Lower leg skin (tissue), 3 donors: ENCODE results near the gene PCDHGA9.

ENCODE experiments used
- CTCF ChIP-seq, 3 donors: fragments of 450-650 bp; IDR thresholded peaks; one replicate each; pipeline ENCODE4 v1.5.1; 2016; ENCODE audit warnings: antibody characterized with exemption in 3 of 3, mild to moderate bottlenecking in 3 of 3, moderate library complexity in 2 of 3
- POLR2A ChIP-seq, 2 donors: fragments of 450-650 bp; IDR thresholded peaks; one replicate each; pipeline ENCODE4 v1.6.1; 2016 to 2017; ENCODE audit warnings: antibody characterized with exemption in 2 of 2, mild to moderate bottlenecking in 1 of 2, moderate library complexity in 1 of 2

DNA sequence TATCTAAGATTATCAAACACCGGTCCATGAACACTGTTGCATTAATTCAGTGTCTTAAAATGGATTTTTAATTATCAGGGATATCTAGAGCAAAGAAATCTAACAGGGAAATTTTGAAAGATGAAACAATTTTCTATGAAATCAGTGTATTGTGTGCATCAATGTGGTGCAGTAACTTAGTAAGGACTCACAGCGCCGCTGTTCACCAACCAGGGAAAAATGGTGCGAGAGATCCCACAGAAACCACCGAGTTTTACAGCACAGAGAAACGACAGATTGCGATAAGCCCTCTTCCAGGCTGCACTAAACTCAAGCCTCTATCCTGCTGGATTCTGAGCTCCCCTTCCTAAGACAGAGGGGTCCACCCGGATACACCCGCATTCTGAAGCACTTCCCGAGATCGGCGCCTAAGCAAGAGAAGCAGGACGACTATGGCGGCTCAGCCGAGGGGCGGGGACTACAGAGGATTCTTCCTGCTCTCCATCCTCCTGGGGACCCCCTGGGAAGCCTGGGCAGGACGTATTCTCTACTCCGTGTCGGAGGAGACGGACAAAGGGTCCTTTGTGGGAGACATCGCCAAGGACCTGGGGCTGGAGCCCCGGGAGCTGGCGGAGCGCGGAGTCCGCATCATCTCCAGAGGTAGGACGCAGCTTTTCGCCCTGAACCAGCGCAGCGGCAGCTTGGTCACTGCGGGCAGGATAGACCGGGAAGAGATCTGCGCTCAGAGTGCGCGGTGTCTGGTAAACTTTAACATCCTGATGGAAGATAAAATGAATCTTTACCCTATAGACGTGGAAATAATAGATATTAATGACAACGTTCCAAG is 19.9 kb upstream of the PCDHGA9 start, which contains the start of gene PCDHGA7:
- TF ChIP-seq CTCF (IDR thresholded peaks at IDR 0.05) (no peak), POLR2A (IDR thresholded peaks at IDR 0.05) (no peak)
